ENCODE results near the gene EIF3I.

EIF3I gene

GRCh38 chr1:32221980-32222755 is at the start of gene EIF3I, which contains the start of gene TMEM234:
EIF3I (plus strand) TSS chr1:32222407; CDS start chr1:32222442, 35 bp downstream.
TMEM234 (minus strand) TSS chr1:32222353; CDS start chr1:32222322, 31 bp downstream.
- Histone ChIP-seq H2AFZ (ENCODE audit: low read depth, low read length) (peak within 1 kb of the TSS; percentile 65), H3K36me3 (ENCODE audit: insufficient read depth, low read length) (peaks cover 40% of the 10 kb centered on the region), H3K4me1 (ENCODE audit: insufficient read depth, low read length) (peaks cover 15% of the 10 kb centered on the region), H3K4me3 (ENCODE audit: low read length) (peak within 1 kb of the TSS; percentile 88), H3K27me3 (ENCODE audit: insufficient read depth, low read length) (no peaks in the 10 kb centered on the region), H3K9me3 (ENCODE audit: low read length) (no peaks in the 10 kb centered on the region)

- Histone ChIP-seq H3K36me3 (ENCODE audit: insufficient read depth, low read length) (peaks cover 58% of the 10 kb centered on the region), H3K4me1 (ENCODE audit: insufficient read depth, low read length) (no peaks in the 10 kb centered on the region), H3K4me3 (ENCODE audit: low read length) (no peak overlapping the region), H2AFZ (ENCODE audit: low read depth, low read length) (no peak overlapping the region), H3K9me3 (ENCODE audit: low read length) (no peaks in the 10 kb centered on the region), H3K27me3 (ENCODE audit: insufficient read depth, low read length) (no peaks in the 10 kb centered on the region)
These were observed 49.5 kb upstream of the EIF3I start for GRCh38 chr1:32172621-32173245.

GRCh38 chr1:32178380-32179192 is 43.6 kb upstream of the EIF3I start:
- Histone ChIP-seq H3K4me1 (ENCODE audit: insufficient read depth, low read length) (peaks cover 19% of the 10 kb centered on the region), H3K27me3 (ENCODE audit: insufficient read depth, low read length) (no peaks in the 10 kb centered on the region), H3K36me3 (ENCODE audit: insufficient read depth, low read length) (peaks cover 27% of the 10 kb centered on the region), H3K4me3 (ENCODE audit: low read length) (peak overlapping the region; percentile 76), H2AFZ (ENCODE audit: low read depth, low read length) (peak overlapping the region; percentile 18), H3K9me3 (ENCODE audit: low read length) (no peaks in the 10 kb centered on the region)

- H3K27me3 ChIP-seq (ENCODE audit: insufficient read depth, low read length): no peaks in the 10 kb centered on the region
- peaks cover 31% of the 10 kb centered on the region for H3K36me3 ChIP-seq (ENCODE audit: insufficient read depth, low read length)
- peak overlapping the region; percentile 76 for H3K4me3 ChIP-seq (ENCODE audit: low read length)
- H3K9me3 ChIP-seq (ENCODE audit: low read length): no peaks in the 10 kb centered on the region
- H2AFZ ChIP-seq (ENCODE audit: low read depth, low read length): peak overlapping the region; percentile 18
- peaks cover 19% of the 10 kb centered on the region for H3K4me1 ChIP-seq (ENCODE audit: insufficient read depth, low read length)
These were observed 43.1 kb upstream of the EIF3I start for GRCh38 chr1:32179193-32179442.

GRCh38 chr1:32179443-32180185 is 42.6 kb upstream of the EIF3I start, which contains the start of gene TXLNA:
TXLNA (plus strand) TSS chr1:32179675; CDS start chr1:32180346, 671 bp downstream.
- Histone ChIP-seq H3K4me1 (ENCODE audit: insufficient read depth, low read length) (peaks cover 19% of the 10 kb centered on the region), H3K9me3 (ENCODE audit: low read length) (no peaks in the 10 kb centered on the region), H3K4me3 (ENCODE audit: low read length) (peak within 1 kb of the TSS; percentile 76), H3K27me3 (ENCODE audit: insufficient read depth, low read length) (no peaks in the 10 kb centered on the region), H2AFZ (ENCODE audit: low read depth, low read length) (peak within 1 kb of the TSS; percentile 18), H3K36me3 (ENCODE audit: insufficient read depth, low read length) (peaks cover 36% of the 10 kb centered on the region)

- no peaks in the 10 kb centered on the region for H3K27me3 ChIP-seq (ENCODE audit: insufficient read depth, low read length)
- peaks cover 19% of the 10 kb centered on the region for H3K4me1 ChIP-seq (ENCODE audit: insufficient read depth, low read length)
- no peaks in the 10 kb centered on the region for H3K9me3 ChIP-seq (ENCODE audit: low read length)
- peak overlapping the region; percentile 76 for H3K4me3 ChIP-seq (ENCODE audit: low read length)
- peak overlapping the region; percentile 18 for H2AFZ ChIP-seq (ENCODE audit: low read depth, low read length)
- H3K36me3 ChIP-seq (ENCODE audit: insufficient read depth, low read length): peaks cover 36% of the 10 kb centered on the region
These were observed 41.8 kb upstream of the EIF3I start for GRCh38 chr1:32180186-32181060.

GRCh38 chr1:32181065-32181464 is 41.1 kb upstream of the EIF3I start:
- no peaks in the 10 kb centered on the region for H3K9me3 ChIP-seq (ENCODE audit: low read length)
- peaks cover 42% of the 10 kb centered on the region for H3K36me3 ChIP-seq (ENCODE audit: insufficient read depth, low read length)
- H3K27me3 ChIP-seq (ENCODE audit: insufficient read depth, low read length): no peaks in the 10 kb centered on the region
- peak overlapping the region; percentile 76 for H3K4me3 ChIP-seq (ENCODE audit: low read length)
- no peak overlapping the region for H2AFZ ChIP-seq (ENCODE audit: low read depth, low read length)
- peaks cover 19% of the 10 kb centered on the region for H3K4me1 ChIP-seq (ENCODE audit: insufficient read depth, low read length)

GRCh38 chr1:32181563-32181962 is 40.6 kb upstream of the EIF3I start:
- Histone ChIP-seq H3K4me1 (ENCODE audit: insufficient read depth, low read length) (peaks cover 19% of the 10 kb centered on the region), H3K4me3 (ENCODE audit: low read length) (no peak overlapping the region), H3K36me3 (ENCODE audit: insufficient read depth, low read length) (peaks cover 47% of the 10 kb centered on the region), H2AFZ (ENCODE audit: low read depth, low read length) (no peak overlapping the region), H3K9me3 (ENCODE audit: low read length) (no peaks in the 10 kb centered on the region), H3K27me3 (ENCODE audit: insufficient read depth, low read length) (no peaks in the 10 kb centered on the region)

- Histone ChIP-seq H3K9me3 (ENCODE audit: low read length) (no peaks in the 10 kb centered on the region), H3K27me3 (ENCODE audit: insufficient read depth, low read length) (no peaks in the 10 kb centered on the region), H3K36me3 (ENCODE audit: insufficient read depth, low read length) (peaks cover 51% of the 10 kb centered on the region), H3K4me3 (ENCODE audit: low read length) (no peak overlapping the region), H2AFZ (ENCODE audit: low read depth, low read length) (no peak overlapping the region), H3K4me1 (ENCODE audit: insufficient read depth, low read length) (peaks cover 19% of the 10 kb centered on the region)
These were observed 40.1 kb upstream of the EIF3I start for GRCh38 chr1:32182060-32182459.

GRCh38 chr1:32184650-32185049 is 37.6 kb upstream of the EIF3I start:
- H3K4me1 ChIP-seq (ENCODE audit: insufficient read depth, low read length): peaks cover 13% of the 10 kb centered on the region
- no peaks in the 10 kb centered on the region for H3K27me3 ChIP-seq (ENCODE audit: insufficient read depth, low read length)
- peaks cover 76% of the 10 kb centered on the region for H3K36me3 ChIP-seq (ENCODE audit: insufficient read depth, low read length)
- no peaks in the 10 kb centered on the region for H3K9me3 ChIP-seq (ENCODE audit: low read length)
- H2AFZ ChIP-seq (ENCODE audit: low read depth, low read length): no peak overlapping the region
- no peak overlapping the region for H3K4me3 ChIP-seq (ENCODE audit: low read length)

GRCh38 chr1:32186077-32186476 is 36.1 kb upstream of the EIF3I start:
- no peak overlapping the region for H3K4me3 ChIP-seq (ENCODE audit: low read length)
- H3K9me3 ChIP-seq (ENCODE audit: low read length): no peaks in the 10 kb centered on the region
- H3K36me3 ChIP-seq (ENCODE audit: insufficient read depth, low read length): peaks cover 84% of the 10 kb centered on the region
- no peak overlapping the region for H2AFZ ChIP-seq (ENCODE audit: low read depth, low read length)
- H3K27me3 ChIP-seq (ENCODE audit: insufficient read depth, low read length): no peaks in the 10 kb centered on the region
- H3K4me1 ChIP-seq (ENCODE audit: insufficient read depth, low read length): peaks cover 5% of the 10 kb centered on the region

GRCh38 chr1:32186491-32186890 is 35.7 kb upstream of the EIF3I start:
- peaks cover 84% of the 10 kb centered on the region for H3K36me3 ChIP-seq (ENCODE audit: insufficient read depth, low read length)
- H3K9me3 ChIP-seq (ENCODE audit: low read length): no peaks in the 10 kb centered on the region
- H3K4me1 ChIP-seq (ENCODE audit: insufficient read depth, low read length): peaks cover 1% of the 10 kb centered on the region
- H3K27me3 ChIP-seq (ENCODE audit: insufficient read depth, low read length): no peaks in the 10 kb centered on the region
- H2AFZ ChIP-seq (ENCODE audit: low read depth, low read length): no peak overlapping the region
- H3K4me3 ChIP-seq (ENCODE audit: low read length): no peak overlapping the region
